ENCODE results near the gene CSPG5. TPM values are rescaled to one million over a fixed set of nuclear protein-coding genes. Genes with fewer than 3 reads are reported as not detected.

Gene CSPG5
- polyA plus RNA-seq, 2 of the 4 experiments (the other 2 are of a cell fraction), result 0.14 to 0.93 TPM

GRCh38 chr3:47603332-47603731 lies 24.7 kb upstream of the CSPG5 start (continued):
- TF ChIP-seq TP53 (CRISPR knock-in tag; IDR thresholded peaks at IDR 0.05), result no peak
- TF ChIP-seq NPAS2 (CRISPR knock-in tag; IDR thresholded peaks at IDR 0.05; ENCODE audit: borderline replicate concordance), result no peak
- no peak for TF ChIP-seq RCOR1 (IDR thresholded peaks at IDR 0.05; ENCODE audit: low read depth, low read length)
- TF ChIP-seq PHF8 (IDR thresholded peaks at IDR 0.05; ENCODE audit: borderline replicate concordance, low read depth), result no peak
- TF ChIP-seq NFE2L2 (conservative IDR thresholded peaks at IDR 0.05; ENCODE audit: low read length), result no peak
- TF ChIP-seq PBX3 (IDR thresholded peaks at IDR 0.05), result no peak
- TF ChIP-seq, protein P1, sequence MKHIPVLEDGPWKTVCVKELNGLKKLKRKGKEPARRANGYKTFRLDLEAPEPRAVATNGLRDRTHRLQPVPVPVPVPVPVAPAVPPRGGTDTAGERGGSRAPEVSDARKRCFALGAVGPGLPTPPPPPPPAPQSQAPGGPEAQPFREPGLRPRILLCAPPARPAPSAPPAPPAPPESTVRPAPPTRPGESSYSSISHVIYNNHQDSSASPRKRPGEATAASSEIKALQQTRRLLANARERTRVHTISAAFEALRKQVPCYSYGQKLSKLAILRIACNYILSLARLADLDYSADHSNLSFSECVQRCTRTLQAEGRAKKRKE (CRISPR knock-in tag; IDR thresholded peaks at IDR 0.05; ENCODE audit: low read depth), result no peak
- TF ChIP-seq KDM1A (IDR thresholded peaks at IDR 0.05; ENCODE audit: low read depth), result no peak
- TF ChIP-seq ELK1 (IDR thresholded peaks at IDR 0.05; ENCODE audit: low read depth, low read length), result no peak
- no peak for TF ChIP-seq ZSCAN20 (CRISPR knock-in tag; IDR thresholded peaks at IDR 0.05)
- TF ChIP-seq HMGXB4 (CRISPR knock-in tag; IDR thresholded peaks at IDR 0.05; ENCODE audit: borderline replicate concordance), result no peak
- no peak for TF ChIP-seq GATA3 (IDR thresholded peaks at IDR 0.05; ENCODE audit: borderline replicate concordance)
- no peak for TF ChIP-seq HOXB13 (CRISPR knock-in tag; IDR thresholded peaks at IDR 0.05; ENCODE audit: low read depth)
- TF ChIP-seq CBX8 (IDR thresholded peaks at IDR 0.05), result no peak

DNA sequence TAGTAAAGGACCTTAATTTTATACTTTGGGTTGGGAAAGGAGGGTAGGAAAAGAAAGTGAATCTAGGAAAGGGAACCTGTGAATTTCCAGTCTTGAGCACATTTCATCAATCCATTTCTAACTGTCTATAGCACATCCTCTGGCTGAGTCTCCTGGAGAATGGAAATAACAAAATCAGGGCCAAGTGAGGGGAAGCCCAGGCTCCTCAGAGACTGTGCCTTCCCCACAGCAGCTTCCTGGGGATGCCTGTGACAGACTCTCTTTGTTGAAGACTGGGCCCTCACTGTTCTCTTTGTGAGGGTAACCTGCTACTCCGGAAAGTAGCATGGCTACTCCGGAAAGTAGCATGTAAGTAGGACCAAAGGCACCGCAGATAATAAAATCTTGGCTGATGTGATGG lies 22.6 kb upstream of the CSPG5 start:
- 93% methylated on average over 3 of the region's 3 CpGs for WGBS (ENCODE audit: missing lambda C conversion rate)
- no peak for TF ChIP-seq ZFP36 (IDR thresholded peaks at IDR 0.05; ENCODE audit: borderline replicate concordance, partially characterized antibody)
- no peak for TF ChIP-seq HOXB5 (CRISPR knock-in tag; IDR thresholded peaks at IDR 0.05)
- no peak for TF ChIP-seq NFE2L2 (conservative IDR thresholded peaks at IDR 0.05; ENCODE audit: low read length)
- TF ChIP-seq FOSB (CRISPR knock-in tag; IDR thresholded peaks at IDR 0.05), result no peak
- TF ChIP-seq PHF8 (IDR thresholded peaks at IDR 0.05; ENCODE audit: borderline replicate concordance, low read depth), result no peak
- TF ChIP-seq MYC (IDR thresholded peaks at IDR 0.05; ENCODE audit: borderline replicate concordance, low read length), result no peak
- TF ChIP-seq E2F6 (IDR thresholded peaks at IDR 0.05; ENCODE audit: borderline replicate concordance, low read depth), result no peak
- no peak for TF ChIP-seq RARB (CRISPR knock-in tag; IDR thresholded peaks at IDR 0.05)
- TF ChIP-seq REST (IDR thresholded peaks at IDR 0.05), result no peak
- CTCF ChIA-PET, result interaction anchor here (1.0 kb wide), 1 partner anchor 79 kb away, joined by 3 read pairs; no protein-coding TSS in a partner anchor
- Histone ChIP-seq H3K9me3 (no peaks in the 10 kb centered on the region), H3K4me2 (no peak overlapping the region), H3K27ac (no peak overlapping the region), H3K4me3 (no peak overlapping the region), H3K4me1 (no peaks in the 10 kb centered on the region)
- no peak for FAIRE-seq
- no peak for ATAC-seq
- DNase-seq (ENCODE audit: low read depth in 1 of 2, low spot score in 1 of 2), result no peak
- POLR2A ChIA-PET, result no interaction called here

All from A549 (cell line).